Esophagus squamous epithelium (tissue), 5 donors: ENCODE results near the gene TTC23L. TPM values are rescaled to one million over a fixed set of nuclear protein-coding genes. Genes with fewer than 3 reads are reported as not detected.

Source experiments
- DNase-seq: peaks from one replicate; lab custom pipeline; 2025; lab: John Stamatoyannopoulos, UW
- H3K27ac ChIP-seq, 4 donors: fragments of 200-600 bp; sonication (generic); one replicate each; pipeline ENCODE4 v1.5.1; 2016 to 2019; ENCODE audit warnings: mild to moderate bottlenecking in 1 of 4
- H3K27me3 ChIP-seq, 4 donors: fragments of 200-600 bp; sonication (generic); 1 replicate in 3 of 4; 2 replicates in 1 of 4; pipeline versions ENCODE4 v1.5.1 to v1.6.0; 2017 to 2021; ENCODE audit warnings: antibody characterized with exemption in 1 of 4
- H3K36me3 ChIP-seq, 3 donors: fragments of 200-600 bp; sonication (generic); one replicate each; pipeline ENCODE4 v1.5.1; 2016 to 2019
- H3K4me1 ChIP-seq, 3 donors: fragments of 200-600 bp; sonication (generic); one replicate each; pipeline ENCODE4 v1.5.1; 2017 to 2019
- H3K4me3 ChIP-seq, 4 donors: fragments of 200-600 bp; sonication (generic); 1 replicate in 3 of 4; 2 replicates in 1 of 4; pipeline ENCODE4 v1.5.1; 2016 to 2019; ENCODE audit warnings: mild to moderate bottlenecking in 2 of 4, moderate library complexity in 1 of 4
- H3K9me3 ChIP-seq, 3 donors: fragments of 200-600 bp; sonication (generic); one replicate each; pipeline ENCODE4 v1.5.1; 2016 to 2019
- POLR2A ChIP-seq, 4 donors: fragments of 450-650 bp; IDR thresholded peaks; one replicate each; pipeline ENCODE4 v1.6.1; 2017; ENCODE audit warnings: antibody characterized with exemption in 4 of 4, mild to moderate bottlenecking in 4 of 4, moderate library complexity in 3 of 4
- WGBS, 2 donors: methylation state at CpG; one replicate each; pipeline ENCODE4 v1.1.5; 2018; 5-methylcytosine and 5-hydroxymethylcytosine counted together
- intact Hi-C: fragments of 100-400 bp; cut with DNase I; formaldehyde crosslinking; loops from one replicate; pipeline ENCODE4 v1.15.0; 2022
- total RNA-seq, 4 donors: library from RNA; depleted of rRNA; stranded (reverse); fragments of >200 nt; gene quantifications; one replicate each; pipeline ENCODE4 v1.1.0, GENCODE V29; 2016
- TF ChIP-seq, protein P1 (sequence below), 6 experiments: fragments of 450-650 bp in 4 of 6; fragments of 200-600 bp in 2 of 6; sonication (generic) in 2 of 6; IDR thresholded peaks; one replicate each; pipeline ENCODE4 v1.5.1; 2016 to 2019; ENCODE audit warnings: antibody characterized with exemption in 6 of 6, mild to moderate bottlenecking in 4 of 6, moderate library complexity in 4 of 6
- donor health status: DM: yes; HTN: yes; CAD: no.

The TTC23L gene
- total RNA-seq, 4 donors from 2014 or later, result 0.09 to 0.19 TPM; not detected in 2

DNA sequence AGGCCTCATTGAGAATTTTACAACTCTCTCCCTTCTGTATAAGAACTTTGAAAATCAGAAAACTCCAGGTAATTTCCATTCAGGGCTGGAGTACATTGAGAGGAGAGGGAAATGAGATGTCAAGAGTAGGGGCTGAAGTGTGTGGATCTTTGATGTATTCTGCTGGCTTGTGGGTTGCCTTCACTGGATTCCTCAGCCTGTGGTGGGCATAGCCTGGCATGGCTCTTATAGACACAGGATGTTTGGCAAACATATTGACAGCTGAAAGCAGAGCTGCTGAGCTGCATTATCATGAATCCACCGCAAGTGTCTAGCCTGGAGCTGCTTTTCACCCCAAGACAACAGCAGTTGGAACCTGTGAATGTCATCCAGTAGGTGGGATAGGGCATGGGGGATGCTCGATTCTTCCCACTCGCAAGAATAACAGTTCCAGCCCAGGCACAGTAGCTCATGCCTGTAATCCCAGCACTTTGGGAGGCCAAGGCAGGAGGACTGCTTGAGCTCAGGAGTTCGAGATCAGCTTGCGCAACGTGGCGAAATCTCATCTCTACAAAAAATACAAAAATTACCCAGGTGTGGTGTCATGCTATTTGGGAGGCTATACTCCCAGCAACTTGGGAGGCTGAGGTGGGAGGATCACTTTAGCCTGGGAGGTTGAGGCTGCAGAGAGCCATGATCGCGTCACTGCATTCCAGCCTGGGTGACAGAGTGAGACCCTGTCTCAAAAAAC is 36.0 kb upstream of the TTC23L start:
- H3K4me3 ChIP-seq, result no peak overlapping the region
- H3K27ac ChIP-seq, result no peak overlapping the region
- H3K36me3 ChIP-seq, result peaks cover 0 to 33% (median 0%) of the 10 kb centered on the region in 3 donors
- WGBS, 2 donors, result 33 to 78% methylated on average over 3 to 7 of the region's 9 CpGs
- DNase-seq, result no peak
- intact Hi-C loops, result no loop called here
- TF ChIP-seq POLR2A (IDR thresholded peaks at IDR 0.05), result no peak
- TF ChIP-seq, protein P1, sequence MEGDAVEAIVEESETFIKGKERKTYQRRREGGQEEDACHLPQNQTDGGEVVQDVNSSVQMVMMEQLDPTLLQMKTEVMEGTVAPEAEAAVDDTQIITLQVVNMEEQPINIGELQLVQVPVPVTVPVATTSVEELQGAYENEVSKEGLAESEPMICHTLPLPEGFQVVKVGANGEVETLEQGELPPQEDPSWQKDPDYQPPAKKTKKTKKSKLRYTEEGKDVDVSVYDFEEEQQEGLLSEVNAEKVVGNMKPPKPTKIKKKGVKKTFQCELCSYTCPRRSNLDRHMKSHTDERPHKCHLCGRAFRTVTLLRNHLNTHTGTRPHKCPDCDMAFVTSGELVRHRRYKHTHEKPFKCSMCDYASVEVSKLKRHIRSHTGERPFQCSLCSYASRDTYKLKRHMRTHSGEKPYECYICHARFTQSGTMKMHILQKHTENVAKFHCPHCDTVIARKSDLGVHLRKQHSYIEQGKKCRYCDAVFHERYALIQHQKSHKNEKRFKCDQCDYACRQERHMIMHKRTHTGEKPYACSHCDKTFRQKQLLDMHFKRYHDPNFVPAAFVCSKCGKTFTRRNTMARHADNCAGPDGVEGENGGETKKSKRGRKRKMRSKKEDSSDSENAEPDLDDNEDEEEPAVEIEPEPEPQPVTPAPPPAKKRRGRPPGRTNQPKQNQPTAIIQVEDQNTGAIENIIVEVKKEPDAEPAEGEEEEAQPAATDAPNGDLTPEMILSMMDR (IDR thresholded peaks at IDR 0.05), result no peak
- H3K27me3 ChIP-seq, result no peaks in the 10 kb centered on the region
- peaks cover 0 to 4% (median 0%) of the 10 kb centered on the region in 3 donors for H3K4me1 ChIP-seq
- H3K9me3 ChIP-seq, result no peaks in the 10 kb centered on the region

DNA sequence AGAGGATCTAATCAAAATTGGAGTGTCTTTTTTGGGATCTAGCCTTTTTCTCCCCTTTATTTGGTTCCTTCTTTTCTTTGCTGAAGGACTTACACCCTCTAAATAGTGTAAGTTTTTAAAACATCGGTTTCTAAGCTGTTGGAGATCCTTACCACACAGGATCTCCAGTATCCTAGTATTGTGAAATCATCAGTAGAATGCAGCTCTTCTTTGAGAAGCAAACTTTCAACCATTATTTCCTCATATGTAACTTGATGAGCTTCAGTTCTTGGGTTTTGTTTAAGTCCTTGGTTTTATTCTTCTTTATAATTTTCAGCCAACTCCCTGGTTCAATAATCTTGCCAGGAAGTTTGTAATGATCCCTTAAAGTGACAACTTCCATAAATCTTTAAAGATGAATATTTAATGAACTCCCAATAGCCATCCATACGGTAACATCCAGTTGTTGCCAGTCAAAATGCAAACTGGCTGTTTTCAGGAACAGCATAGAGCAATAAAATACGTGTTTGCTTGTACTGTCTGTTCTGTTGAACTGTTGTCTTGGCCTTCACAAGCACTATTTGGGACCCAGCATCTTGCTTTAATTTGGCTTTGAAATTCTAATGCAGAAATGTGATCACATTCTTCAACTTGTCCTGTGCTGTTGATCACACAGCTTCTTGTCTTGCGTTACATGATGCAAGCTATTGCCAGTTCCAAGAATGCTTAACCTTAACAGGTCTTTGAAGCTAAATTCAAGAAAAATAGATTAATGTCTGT is 34.8 kb upstream of the TTC23L start:
- H3K4me3 ChIP-seq, result no peak overlapping the region
- H3K9me3 ChIP-seq, result no peaks in the 10 kb centered on the region
- peaks cover 0 to 4% (median 0%) of the 10 kb centered on the region in 3 donors for H3K4me1 ChIP-seq
- WGBS, 2 donors, result 73 to 79% methylated on average over 4 of the region's 4 CpGs
- no peak for TF ChIP-seq POLR2A (IDR thresholded peaks at IDR 0.05)
- TF ChIP-seq, protein P1 (IDR thresholded peaks at IDR 0.05), result no peak
- peaks cover 0 to 24% (median 0%) of the 10 kb centered on the region in 3 donors for H3K36me3 ChIP-seq
- intact Hi-C loops, result no loop called here
- DNase-seq, result no peak
- H3K27ac ChIP-seq, result no peak overlapping the region
- no peaks in the 10 kb centered on the region for H3K27me3 ChIP-seq

DNA sequence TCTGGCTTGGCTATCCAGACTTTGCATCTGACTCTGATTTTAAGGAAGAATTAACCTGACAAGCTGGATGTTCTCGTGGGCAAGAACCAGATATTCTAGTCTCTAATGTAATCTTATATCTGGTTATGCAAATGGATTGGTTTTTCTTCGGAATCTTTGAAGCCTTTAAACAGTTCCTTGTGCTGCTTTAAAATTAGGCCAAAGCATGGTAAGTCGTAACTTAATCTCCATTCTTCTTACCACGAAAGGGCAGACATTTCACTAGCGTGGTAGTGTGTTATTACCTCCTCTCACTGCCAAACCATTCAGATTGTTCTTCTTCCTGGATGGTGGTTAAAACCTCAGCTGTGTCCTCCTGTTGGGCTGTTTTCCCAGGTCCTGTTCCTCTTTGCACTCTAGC is 34.1 kb upstream of the TTC23L start:
- Histone ChIP-seq H3K4me3 (no peak overlapping the region), H3K36me3 (peaks cover 0 to 23% (median 0%) of the 10 kb centered on the region in 3 donors)
- no peak for TF ChIP-seq POLR2A (IDR thresholded peaks at IDR 0.05)
- TF ChIP-seq, protein P1 (IDR thresholded peaks at IDR 0.05), result no peak

DNA sequence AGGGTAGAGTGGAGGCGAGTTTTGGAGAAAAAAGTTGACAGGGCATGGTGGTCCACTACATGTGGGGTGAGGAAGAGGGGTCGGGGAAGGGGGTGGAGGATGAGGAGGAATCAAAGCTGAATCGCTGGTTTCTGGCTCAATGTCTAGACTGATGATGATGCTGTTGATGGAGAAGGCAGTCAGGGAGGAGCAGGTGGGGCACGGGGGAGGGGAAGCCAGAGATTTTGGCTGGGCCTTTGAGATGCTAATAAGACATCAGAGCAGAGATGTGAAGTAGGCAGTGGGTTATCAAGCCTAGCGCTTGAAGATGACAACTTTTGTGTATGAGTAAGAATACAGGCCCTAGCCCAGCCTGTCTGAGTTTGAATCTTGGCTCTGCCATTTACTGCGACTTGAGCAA is 32.4 kb upstream of the TTC23L start:
- H3K4me1 ChIP-seq, result peaks cover 0 to 4% (median 0%) of the 10 kb centered on the region in 3 donors
- peaks cover 0 to 15% (median 0%) of the 10 kb centered on the region in 3 donors for H3K36me3 ChIP-seq
- DNase-seq, result no peak
- TF ChIP-seq, protein P1 (IDR thresholded peaks at IDR 0.05), result no peak
- no peak for TF ChIP-seq POLR2A (IDR thresholded peaks at IDR 0.05)
- intact Hi-C loops, result no loop called here
- H3K27ac ChIP-seq, result no peak overlapping the region
- no peaks in the 10 kb centered on the region for H3K27me3 ChIP-seq
- no peak overlapping the region for H3K4me3 ChIP-seq
- 88 to 89% methylated on average over 6 of the region's 6 CpGs for WGBS, 2 donors
- H3K9me3 ChIP-seq, result no peaks in the 10 kb centered on the region

More for the DNA sequence above, 34.1 kb upstream of the TTC23L start:
- WGBS, 2 donors, result 71 to 75% methylated on average over 5 of the region's 5 CpGs
- peaks cover 0 to 4% (median 0%) of the 10 kb centered on the region in 3 donors for H3K4me1 ChIP-seq
- intact Hi-C loops, result no loop called here
- no peaks in the 10 kb centered on the region for H3K9me3 ChIP-seq
- no peak overlapping the region for H3K27ac ChIP-seq
- no peak for DNase-seq
- no peaks in the 10 kb centered on the region for H3K27me3 ChIP-seq

DNA sequence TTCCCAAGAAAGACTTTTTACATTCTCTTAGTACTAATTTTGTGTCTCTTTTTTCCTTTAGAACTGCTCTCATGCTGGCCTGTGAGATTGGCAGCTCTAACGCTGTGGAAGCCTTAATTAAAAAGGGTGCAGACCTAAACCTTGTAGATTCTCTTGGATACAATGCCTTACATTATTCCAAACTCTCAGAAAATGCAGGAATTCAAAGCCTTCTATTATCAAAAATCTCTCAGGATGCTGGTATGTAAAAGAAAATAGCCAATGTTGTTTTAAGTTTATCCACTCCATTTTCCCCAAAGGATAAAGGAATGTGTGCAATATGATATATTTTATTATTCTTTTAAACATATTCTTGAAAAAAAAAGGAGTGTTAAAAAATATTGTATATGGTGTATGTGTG is 27.3 kb upstream of the TTC23L start:
- peaks cover 0 to 16% (median 0%) of the 10 kb centered on the region in 3 donors for H3K36me3 ChIP-seq
- DNase-seq, result no peak
- no peak for TF ChIP-seq POLR2A (IDR thresholded peaks at IDR 0.05)
- TF ChIP-seq, protein P1 (IDR thresholded peaks at IDR 0.05), result no peak
- H3K4me1 ChIP-seq, result no peaks in the 10 kb centered on the region
- no peak overlapping the region for H3K4me3 ChIP-seq
- H3K9me3 ChIP-seq, result no peaks in the 10 kb centered on the region
- intact Hi-C loops, result no loop called here
- no peak overlapping the region for H3K27ac ChIP-seq
- H3K27me3 ChIP-seq, result no peaks in the 10 kb centered on the region
- 58 to 72% methylated on average over 1 of the region's 1 CpG for WGBS, 2 donors
